Activated CD4-positive, alpha-beta T cell treated with anti-CD3 and anti-CD28 coated beads for 4 hours (primary cell): ENCODE measurements around the gene TRIM65.

Experiments used
- DNase-seq, 2 donors: peaks; one replicate each; pipeline ENCODE4 v3.0.0-alpha.2; 2020

TRIM65 gene

GRCh38 chr17:75896415-75897159 lies at the start of gene TRIM65:
TSS of gene TRIM65 (minus strand) at chr17:75896951. CDS start at chr17:75896937, 14 bp downstream.
- DNase-seq, result peak; percentile 75 to 81

GRCh38 chr17:75945211-75945610 lies 48.5 kb upstream of the TRIM65 start:
- no peak for DNase-seq

DNA sequence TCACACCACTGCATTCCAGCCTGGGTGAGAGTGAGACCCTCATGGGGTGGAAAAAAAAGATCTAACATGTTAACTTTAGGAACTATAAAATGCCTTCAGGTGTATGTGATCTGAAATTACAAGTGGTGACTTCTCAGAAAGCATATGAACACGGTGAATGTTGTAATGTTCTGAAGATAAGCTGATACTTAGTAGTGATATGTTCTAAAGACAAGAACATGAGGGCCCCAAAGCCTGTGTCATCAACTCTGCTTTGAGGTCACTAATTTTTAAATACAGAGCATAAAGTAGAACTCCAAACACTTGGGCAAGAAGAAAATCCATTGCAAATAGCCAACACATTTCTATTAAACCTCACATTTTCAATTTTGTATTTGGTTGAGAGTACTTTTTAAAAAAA lies 46.7 kb upstream of the TRIM65 start:
- no peak for DNase-seq

GRCh38 chr17:75942473-75942872 lies 45.7 kb upstream of the TRIM65 start:
- no peak for DNase-seq

DNA sequence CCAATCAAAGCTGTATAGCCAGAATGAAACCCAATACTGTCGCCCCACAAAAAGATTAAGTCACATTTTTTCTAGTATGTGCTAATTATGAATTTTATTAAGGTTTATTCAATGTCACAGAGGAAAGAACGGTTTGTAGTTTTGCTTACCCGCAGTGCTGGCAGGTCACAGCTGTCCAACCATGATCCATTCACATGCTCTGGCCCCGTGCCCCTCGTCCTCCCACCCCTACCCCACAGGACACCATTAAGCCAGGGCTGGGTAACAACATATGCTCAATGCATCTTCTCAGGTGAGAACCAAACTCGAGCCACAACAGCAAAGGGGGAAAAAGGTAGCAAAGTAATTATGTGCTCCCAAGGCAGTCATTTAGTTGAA lies 44.7 kb upstream of the TRIM65 start:
- no peak for DNase-seq

DNA sequence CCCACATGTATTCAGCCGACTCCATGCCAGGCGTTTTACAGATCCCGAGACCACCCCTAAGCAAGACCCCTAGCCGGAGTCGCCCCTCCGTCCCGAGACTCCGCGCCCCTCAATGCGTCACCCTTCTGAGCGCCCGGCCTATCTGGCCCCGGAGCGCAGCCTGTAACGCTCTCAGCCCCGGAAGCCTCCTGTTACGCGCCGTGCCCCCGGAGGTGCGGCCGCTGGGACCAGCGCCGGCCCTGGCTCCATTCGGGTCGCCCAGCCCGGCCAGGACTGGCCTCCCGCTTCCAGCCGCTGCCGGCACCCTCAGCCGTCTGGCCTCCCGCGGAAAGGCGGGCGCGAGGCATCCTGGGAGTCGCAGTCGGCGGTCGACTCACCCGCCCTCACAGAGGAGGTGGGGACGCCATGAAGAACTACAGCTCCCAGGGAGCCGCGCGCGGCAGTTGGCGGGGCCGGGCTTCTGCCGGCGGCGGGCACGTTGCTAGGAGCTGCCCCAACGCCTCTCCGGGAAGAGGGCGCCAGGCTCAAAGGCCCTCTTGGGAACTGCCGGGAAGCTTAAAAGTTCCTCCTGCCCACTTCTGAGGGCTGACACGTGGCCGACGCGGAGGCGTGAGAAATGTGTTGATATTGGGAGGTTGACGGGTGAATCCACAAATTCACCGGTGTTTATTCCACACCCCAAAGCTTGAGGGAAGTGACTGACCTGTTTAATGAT lies 44.1 kb upstream of the TRIM65 start, which contains the start of gene FBF1:
Gene FBF1, minus strand, starts transcription at position 316 of the 715 bp plus-strand sequence. CDS start 2,893 bp downstream, outside the sequence.
- peak; percentile 85 to 86 for DNase-seq

DNA sequence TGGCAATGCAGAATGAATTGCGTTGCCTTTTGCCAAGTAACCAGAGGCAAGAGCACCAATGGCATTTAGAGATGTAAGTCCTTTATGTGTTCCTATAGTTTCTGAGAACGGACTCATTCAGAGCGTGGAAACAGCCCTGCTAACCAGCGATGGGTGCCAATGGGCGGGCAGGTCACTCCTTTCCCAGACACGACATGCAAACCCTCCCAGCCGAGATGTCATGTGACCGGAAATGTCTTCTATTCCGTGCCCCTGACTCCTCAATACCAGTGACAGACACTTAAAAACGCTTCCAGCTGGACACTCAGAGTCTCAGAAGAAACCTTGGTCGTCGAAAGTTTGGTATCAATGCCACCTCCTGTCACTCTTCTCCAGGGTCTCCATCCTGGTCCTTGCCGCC lies 40.9 kb upstream of the TRIM65 start:
- no peak for DNase-seq

GRCh38 chr17:75933808-75934207 lies 37.1 kb upstream of the TRIM65 start:
- DNase-seq, result no peak

DNA sequence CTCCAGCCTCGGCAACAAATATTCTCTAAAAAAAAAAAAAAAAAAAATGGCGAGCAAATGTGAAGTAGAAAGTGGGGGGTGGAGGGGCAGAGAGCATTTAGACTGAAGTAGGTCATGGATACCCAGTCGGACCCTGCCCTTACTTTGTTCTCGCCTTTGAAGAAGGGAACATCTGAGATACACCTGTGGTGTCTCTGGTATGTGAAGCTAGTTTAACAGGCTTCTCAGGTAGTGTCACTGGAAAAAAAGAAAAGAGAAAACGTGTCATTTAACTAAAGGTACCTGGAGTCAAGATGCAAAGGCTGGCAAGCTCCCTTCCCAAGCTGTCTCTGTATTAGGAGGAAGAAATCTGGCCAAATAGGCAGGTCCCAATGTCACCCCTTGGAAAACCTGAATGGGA lies 36.1 kb upstream of the TRIM65 start:
- DNase-seq, result no peak

DNA sequence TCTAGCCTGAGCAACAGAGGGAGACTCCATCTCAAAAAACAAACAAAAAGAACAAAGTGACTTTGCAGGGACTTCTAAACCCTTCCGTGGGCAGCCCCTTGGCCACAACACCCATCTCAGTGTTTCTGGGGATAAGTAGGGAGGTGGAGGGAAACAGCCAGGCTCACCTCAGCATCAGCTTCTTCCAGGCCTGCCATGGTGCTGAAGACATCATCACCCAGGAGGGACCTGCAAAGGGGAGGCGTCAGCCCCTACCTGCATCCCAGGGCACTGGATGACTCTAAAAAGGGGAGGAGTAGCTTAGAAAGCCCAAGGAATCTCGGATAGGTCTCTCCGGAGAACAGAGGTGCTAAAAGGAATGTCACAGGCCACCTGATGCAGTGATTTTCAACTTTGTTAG lies 34.3 kb upstream of the TRIM65 start:
- no peak for DNase-seq

GRCh38 chr17:75927286-75927922 lies 30.7 kb upstream of the TRIM65 start:
- no peak for DNase-seq

- DNase-seq, result no peak
These were observed 29.7 kb upstream of the TRIM65 start for GRCh38 chr17:75926456-75926855.

DNA sequence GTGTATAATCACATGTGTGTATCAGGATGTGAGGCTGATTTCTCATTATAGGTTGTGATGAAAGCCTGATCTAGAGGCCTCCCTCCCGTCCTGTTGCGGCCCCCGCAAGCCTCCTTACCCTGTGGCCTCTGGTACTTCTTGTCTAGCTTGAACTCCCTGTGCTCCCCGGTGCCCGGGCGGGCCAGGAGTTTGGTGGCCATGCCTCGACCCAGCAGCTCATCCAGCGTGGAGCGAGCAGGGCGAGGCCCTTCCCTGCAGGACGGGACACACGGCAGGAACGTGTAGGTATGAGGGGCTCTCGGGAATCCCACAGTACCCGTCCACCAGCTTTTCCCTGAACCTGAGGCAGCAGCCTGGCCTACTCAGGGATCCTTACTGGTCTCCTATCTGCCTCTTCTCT lies 29.2 kb upstream of the TRIM65 start:
- no peak for DNase-seq

- no peak for DNase-seq
These were observed 28.4 kb upstream of the TRIM65 start for GRCh38 chr17:75925103-75925502.

DNA sequence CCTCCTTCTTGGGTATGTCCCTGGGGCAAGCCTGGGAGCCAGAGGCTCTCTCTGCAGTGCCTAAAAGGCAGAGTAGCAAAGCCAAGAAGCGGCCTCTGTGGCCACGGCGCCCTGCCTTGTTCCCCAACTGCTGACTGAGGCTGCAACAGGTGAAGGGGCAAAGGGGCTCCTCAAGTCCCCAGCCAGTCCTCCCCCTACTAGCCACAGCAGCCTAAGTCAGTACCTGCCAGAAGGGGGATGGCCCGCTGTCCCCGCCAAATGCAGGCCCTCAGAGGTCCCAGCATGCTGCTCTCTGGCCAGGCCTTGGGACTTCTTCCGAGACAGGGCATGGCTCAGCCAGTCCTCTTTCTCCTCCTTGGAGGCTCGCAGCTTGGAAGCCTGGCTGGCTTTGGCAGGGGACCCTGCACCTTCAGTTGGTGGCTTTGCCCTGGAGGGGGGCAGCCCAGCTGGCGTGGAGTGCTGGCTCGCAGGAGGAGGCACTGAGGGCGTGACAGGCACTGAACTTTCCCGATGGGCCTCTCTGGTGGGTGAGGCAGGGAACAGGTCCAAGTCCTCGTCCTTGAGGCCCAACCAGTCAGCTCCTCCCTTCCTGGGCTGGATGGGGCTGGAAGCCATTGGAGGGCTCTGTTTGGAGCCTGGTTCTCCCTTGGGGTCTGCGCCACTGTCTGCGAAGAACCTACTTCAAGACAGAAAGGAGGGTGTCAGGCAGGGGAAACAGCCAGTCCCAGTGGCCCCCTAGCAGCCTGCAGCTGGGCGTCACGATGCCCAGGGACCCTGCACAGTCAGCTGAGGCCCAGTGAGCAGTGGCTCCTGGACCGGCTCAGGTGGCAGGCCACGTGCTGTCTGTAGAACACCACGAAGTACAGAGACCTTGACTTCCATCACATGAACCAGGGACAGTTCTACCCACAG lies 26.5 kb upstream of the TRIM65 start:
- DNase-seq, result no peak

DNA sequence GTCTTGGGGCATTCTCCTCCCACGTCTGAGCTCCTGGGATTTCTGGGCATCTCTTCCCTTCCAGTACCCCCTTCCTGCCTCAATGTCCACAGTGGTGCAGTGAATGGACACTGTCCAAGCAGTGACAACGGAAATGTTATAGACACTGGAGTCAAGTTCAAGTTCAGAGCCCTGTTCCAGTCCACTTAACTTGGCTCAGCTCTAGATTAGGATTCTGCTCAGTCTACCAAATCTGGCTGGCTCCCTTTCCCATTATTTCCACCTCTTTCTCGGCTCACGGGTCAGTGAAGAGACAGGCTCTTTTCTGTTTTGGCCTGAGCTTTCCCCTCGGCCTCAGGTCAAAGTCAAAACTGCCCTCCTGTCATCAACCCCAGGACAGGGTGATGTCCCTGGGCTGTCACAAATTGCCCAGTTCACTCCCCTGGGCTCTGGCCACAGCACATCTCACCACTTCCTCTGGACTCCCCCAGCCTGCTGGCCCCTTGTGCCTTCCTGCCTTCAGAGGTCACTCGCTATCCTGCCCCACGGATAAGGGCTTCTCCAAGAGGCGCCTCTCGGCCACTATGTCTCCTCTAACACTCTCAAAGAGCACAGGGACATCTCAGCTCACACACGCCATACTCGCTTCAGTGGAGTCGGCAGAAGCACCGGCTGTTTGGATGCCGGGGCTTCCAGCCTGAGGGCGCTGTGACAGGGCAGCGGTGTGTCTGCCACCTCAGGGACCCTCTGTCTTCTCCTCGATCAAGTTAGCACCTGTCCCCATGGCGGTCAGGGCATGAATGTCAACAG lies 25.6 kb upstream of the TRIM65 start:
- DNase-seq, result no peak

GRCh38 chr17:75921596-75921995 lies 24.8 kb upstream of the TRIM65 start:
- no peak for DNase-seq

DNA sequence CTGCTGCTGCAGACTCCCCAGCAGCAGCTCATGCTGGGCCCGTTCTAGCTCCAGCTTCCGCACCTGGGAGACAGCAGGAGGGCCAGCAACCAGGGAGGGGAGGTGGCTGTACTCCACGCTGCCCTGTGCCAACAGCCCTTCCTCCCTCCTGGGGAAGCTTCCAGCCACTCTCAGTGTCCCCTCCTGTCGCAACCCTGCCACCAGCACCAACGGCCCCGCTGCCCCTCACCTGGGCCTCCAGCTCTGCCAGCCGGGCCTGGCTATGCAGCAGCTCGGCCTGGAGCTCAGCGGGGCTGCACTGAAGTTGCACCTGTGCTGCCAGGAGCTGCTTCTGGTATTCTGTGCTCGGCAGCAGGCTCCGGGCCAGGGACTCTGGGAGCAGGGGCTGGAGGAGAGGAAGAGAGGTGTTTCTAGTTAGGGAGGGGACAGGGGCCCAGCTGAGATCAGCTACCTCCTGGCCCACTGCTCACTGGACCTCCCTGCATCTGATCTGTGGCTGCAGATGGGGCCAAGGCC lies 23.4 kb upstream of the TRIM65 start:
- no peak for DNase-seq

DNA sequence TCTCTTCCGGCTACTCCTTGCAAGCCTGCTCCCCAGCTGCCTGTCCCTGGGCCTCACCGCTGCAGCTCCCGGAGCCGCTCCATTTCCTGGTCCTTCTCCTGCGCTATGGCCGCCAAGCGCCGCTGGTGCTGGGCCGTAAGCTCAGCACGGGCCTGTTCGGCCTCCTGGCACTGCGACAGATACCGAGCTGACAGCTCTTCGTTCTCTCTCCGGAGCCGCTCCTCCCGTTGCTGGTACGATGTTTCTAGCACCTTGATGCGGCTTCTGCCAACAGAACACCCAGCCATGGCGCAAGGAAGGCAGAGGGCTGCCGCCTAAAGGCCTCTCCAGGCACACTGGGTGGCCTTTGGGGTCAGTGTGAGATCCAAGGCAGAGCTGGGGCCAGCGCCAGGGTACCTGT lies 22.9 kb upstream of the TRIM65 start:
- no peak for DNase-seq

DNA sequence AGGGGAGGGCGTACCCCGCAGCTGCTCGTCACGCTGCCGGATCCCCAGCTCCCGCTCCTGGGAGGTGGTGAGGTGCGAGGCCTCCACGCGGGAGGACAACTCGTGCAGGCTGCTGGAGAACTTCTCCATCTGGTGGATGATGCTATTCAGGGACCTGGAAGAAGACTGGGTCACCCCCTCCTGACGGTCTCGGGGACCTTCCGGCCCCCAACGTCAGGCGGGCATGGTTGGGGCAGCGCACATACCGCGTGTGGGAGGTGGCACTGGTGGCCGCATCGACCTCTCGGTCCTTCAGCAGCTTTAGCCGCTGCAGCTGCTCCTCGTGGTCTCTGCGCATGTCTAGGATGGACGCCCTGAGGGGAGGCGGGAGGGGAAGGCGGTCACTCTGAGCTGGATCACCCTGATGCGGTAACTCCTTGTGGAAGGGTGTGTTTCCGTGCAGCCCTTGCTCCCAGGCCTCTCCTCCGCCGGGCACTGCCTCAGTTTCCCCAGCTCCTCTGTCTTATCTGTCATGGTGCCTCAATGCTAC lies 21.2 kb upstream of the TRIM65 start:
- DNase-seq, result no peak

- DNase-seq, result no peak
These were observed 20.6 kb upstream of the TRIM65 start for GRCh38 chr17:75917141-75917916.
